OCI-LY1 (cell line): Measurements from ENCODE around the gene TMEM45B.
"Not testable (repeated sequence)": the region's sequence is repeated elsewhere in the genome, so short reads cannot be mapped to it uniquely, and the experiment has no call there.

Experiments
- H2AFZ ChIP-seq: fragments of 200-600 bp; sonication (generic), shearing (Covaris generic); 2 replicates; pipeline ENCODE4 v1.6.0; 2014; ENCODE audit warnings: antibody characterized with exemption, mild to moderate bottlenecking, low read length
- H3F3A ChIP-seq: fragments of 200-600 bp; sonication (generic), shearing (Covaris generic); 2 replicates; pipeline ENCODE4 v1.6.0; 2014; ENCODE audit warnings: mild to moderate bottlenecking, antibody characterized with exemption, low read length, moderate library complexity; ENCODE audit not compliant: insufficient read depth
- H3K27ac ChIP-seq: fragments of 200-600 bp; sonication (generic); 2 replicates; pipeline ENCODE4 v1.5.1; 2014; ENCODE audit warnings: low read length, mixed run types, mild to moderate bottlenecking, low read depth; ENCODE audit not compliant: poor library complexity, severe bottlenecking
- H3K27me3 ChIP-seq: fragments of 200-600 bp; sonication (generic); 2 replicates; pipeline ENCODE4 v1.6.0; 2014; ENCODE audit warnings: antibody characterized with exemption, mild to moderate bottlenecking, low read length, moderate library complexity; ENCODE audit not compliant: insufficient read depth
- H3K36me3 ChIP-seq: fragments of 200-600 bp; sonication (generic); 2 replicates; pipeline ENCODE4 v1.6.1; 2014; ENCODE audit warnings: mild to moderate bottlenecking, antibody characterized with exemption, low read length, moderate library complexity, mixed read lengths; ENCODE audit not compliant: insufficient read depth
- H3K4me1 ChIP-seq: fragments of 200-600 bp; sonication (generic); 2 replicates; pipeline ENCODE4 v1.5.1; 2014; ENCODE audit warnings: mild to moderate bottlenecking, low read length, moderate library complexity; ENCODE audit not compliant: insufficient read depth, severe bottlenecking
- H3K4me2 ChIP-seq: fragments of 200-600 bp; sonication (generic), shearing (Covaris generic); 2 replicates; pipeline ENCODE4 v1.6.1; 2014; ENCODE audit warnings: low read length
- H3K4me3 ChIP-seq: fragments of 200-600 bp; sonication (generic); 2 replicates; pipeline ENCODE4 v1.5.1; 2014; ENCODE audit warnings: low read length, low read depth, mild to moderate bottlenecking, mixed read lengths; ENCODE audit not compliant: poor library complexity, severe bottlenecking
- H3K79me2 ChIP-seq: fragments of 200-600 bp; shearing (Covaris generic); 2 replicates; pipeline ENCODE4 v1.6.1; 2016; ENCODE audit warnings: mixed run types, low read length, mixed read lengths; ENCODE audit not compliant: insufficient read depth
- H3K9ac ChIP-seq: fragments of 200-600 bp; sonication (generic), shearing (Covaris generic); 2 replicates; pipeline ENCODE4 v1.6.1; 2014; ENCODE audit warnings: mild to moderate bottlenecking, low read length, mixed read lengths
- H3K9me2 ChIP-seq: fragments of 200-600 bp; sonication (generic), shearing (Covaris generic); 2 replicates; pipeline ENCODE4 v1.6.1; 2014; ENCODE audit warnings: low read depth, mild to moderate bottlenecking, low read length, mixed read lengths
- H3K9me3 ChIP-seq: fragments of 200-600 bp; shearing (Covaris generic); 2 replicates; pipeline ENCODE4 v1.6.1; 2014; ENCODE audit warnings: low read length, mixed read lengths
- H4K20me1 ChIP-seq: fragments of 200-600 bp; sonication (generic), shearing (Covaris generic); 2 replicates; pipeline ENCODE4 v1.6.0; 2016; ENCODE audit warnings: mild to moderate bottlenecking, low read length; ENCODE audit not compliant: insufficient read depth
- EZH2 ChIP-seq: fragments of 200-600 bp; sonication (generic), shearing (Covaris generic); IDR thresholded peaks from 2 replicates; pipeline ENCODE4 v1.8.0; 2017; ENCODE audit warnings: borderline replicate concordance, mixed run types, mild to moderate bottlenecking, antibody characterized with exemption, low read length, moderate library complexity, mixed read lengths
- TF ChIP-seq, protein P1 (sequence below): fragments of 200-600 bp; sonication (generic), shearing (Covaris generic); IDR thresholded peaks from 2 replicates; pipeline ENCODE4 v1.5.1; 2017; ENCODE audit warnings: mild to moderate bottlenecking, antibody characterized with exemption, low read length, moderate library complexity, mixed read lengths

The TMEM45B gene

DNA sequence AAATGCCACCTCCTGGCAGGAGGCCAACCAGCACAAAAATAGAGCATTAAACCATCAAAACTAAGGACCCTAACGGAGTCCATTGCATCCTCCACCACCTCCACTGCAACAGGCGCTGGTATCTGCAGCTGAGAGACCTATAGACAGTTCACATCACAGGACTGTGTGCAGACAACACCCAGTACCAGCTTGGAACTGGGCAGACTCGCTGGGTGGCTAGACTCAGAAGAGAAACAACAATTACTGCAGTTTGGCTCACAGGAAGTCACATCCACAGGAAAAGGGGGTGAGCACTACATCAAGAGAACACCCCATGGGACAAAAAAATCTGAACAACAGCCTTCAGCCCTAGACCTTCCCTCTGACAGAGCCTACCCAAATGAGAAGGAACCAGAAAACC lies 11.6 kb upstream of the TMEM45B start:
- H3K36me3 ChIP-seq, result no peaks in the 10 kb centered on the region
- no peaks in the 10 kb centered on the region for H3K9me3 ChIP-seq
- no peaks in the 10 kb centered on the region for H3K4me1 ChIP-seq
- H2AFZ ChIP-seq, result no peak overlapping the region
- no peak overlapping the region for H3K4me2 ChIP-seq
- H3K79me2 ChIP-seq, result no peaks in the 10 kb centered on the region
- no peak overlapping the region for H3K27ac ChIP-seq
- no peaks in the 10 kb centered on the region for H3K9me2 ChIP-seq
- no peaks in the 10 kb centered on the region for H3F3A ChIP-seq
- H4K20me1 ChIP-seq, result no peaks in the 10 kb centered on the region
- no peaks in the 10 kb centered on the region for H3K27me3 ChIP-seq
- TF ChIP-seq EZH2, result no peak
- TF ChIP-seq, protein P1, sequence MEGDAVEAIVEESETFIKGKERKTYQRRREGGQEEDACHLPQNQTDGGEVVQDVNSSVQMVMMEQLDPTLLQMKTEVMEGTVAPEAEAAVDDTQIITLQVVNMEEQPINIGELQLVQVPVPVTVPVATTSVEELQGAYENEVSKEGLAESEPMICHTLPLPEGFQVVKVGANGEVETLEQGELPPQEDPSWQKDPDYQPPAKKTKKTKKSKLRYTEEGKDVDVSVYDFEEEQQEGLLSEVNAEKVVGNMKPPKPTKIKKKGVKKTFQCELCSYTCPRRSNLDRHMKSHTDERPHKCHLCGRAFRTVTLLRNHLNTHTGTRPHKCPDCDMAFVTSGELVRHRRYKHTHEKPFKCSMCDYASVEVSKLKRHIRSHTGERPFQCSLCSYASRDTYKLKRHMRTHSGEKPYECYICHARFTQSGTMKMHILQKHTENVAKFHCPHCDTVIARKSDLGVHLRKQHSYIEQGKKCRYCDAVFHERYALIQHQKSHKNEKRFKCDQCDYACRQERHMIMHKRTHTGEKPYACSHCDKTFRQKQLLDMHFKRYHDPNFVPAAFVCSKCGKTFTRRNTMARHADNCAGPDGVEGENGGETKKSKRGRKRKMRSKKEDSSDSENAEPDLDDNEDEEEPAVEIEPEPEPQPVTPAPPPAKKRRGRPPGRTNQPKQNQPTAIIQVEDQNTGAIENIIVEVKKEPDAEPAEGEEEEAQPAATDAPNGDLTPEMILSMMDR, result no peak
- no peak overlapping the region for H3K4me3 ChIP-seq
- H3K9ac ChIP-seq, result no peak overlapping the region

DNA sequence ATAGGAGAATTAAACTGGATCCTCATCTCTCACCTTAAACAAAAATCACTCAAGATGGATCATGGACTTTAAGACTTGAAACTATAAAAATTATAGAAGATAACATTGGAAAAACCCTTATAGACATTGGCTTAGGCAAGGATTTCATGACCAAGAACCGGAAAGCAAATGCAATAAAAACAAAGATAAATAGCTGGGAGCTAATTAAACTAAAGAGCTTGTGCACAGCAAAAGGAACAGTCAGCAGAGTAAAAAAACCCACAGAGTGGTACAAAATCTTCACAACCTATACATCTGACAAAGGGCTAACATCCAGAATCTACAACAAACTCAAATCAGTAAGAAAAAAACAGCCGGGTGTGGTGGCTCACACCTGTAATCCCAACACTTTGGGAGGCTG lies 7.4 kb upstream of the TMEM45B start:
- not testable (repeated sequence) for H3K36me3 ChIP-seq, H3K4me3 ChIP-seq, H3K27ac ChIP-seq, H3K9me3 ChIP-seq, H3K4me1 ChIP-seq, H4K20me1 ChIP-seq, H3K9me2 ChIP-seq, H3F3A ChIP-seq, H2AFZ ChIP-seq, H3K4me2 ChIP-seq, H3K9ac ChIP-seq, H3K27me3 ChIP-seq, H3K79me2 ChIP-seq

DNA sequence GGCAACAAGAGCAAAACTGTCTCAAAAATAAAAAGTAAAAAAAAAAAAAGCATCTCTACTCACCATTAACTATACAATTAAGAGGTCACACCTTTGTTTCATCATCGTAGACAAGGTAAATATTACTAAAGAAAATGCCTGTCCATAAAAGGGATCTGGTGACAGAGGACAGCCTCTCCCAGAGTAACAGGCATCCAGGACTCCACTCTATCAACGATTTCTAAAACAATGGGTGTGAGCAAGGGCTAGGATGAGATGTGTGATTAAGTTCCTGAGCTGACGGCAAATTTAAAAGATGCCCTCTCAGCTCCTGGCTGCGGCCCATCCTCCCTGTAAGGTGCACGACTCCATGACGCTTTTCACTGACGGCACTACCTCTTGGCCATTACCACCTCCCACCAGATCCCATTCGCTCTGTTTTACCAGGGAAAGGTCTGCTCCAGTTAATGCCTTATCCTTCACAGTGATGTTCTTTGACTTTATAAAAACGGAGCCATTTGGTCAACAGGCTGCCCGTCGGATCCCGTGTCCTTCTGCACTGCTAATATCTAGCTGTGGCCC lies 2.3 kb upstream of the TMEM45B start:
- Histone ChIP-seq H3K4me1 (no peaks in the 10 kb centered on the region), H3K9me2 (no peaks in the 10 kb centered on the region), H3K4me2 (no peak overlapping the region), H3K9me3 (no peaks in the 10 kb centered on the region), H3K36me3 (no peaks in the 10 kb centered on the region), H2AFZ (no peak overlapping the region), H3K9ac (no peak overlapping the region), H3K27ac (no peak overlapping the region), H3F3A (no peaks in the 10 kb centered on the region), H4K20me1 (no peaks in the 10 kb centered on the region), H3K27me3 (no peaks in the 10 kb centered on the region), H3K4me3 (no peak overlapping the region), H3K79me2 (no peaks in the 10 kb centered on the region)
- no peak for TF ChIP-seq EZH2
- TF ChIP-seq, protein P1, result no peak

DNA sequence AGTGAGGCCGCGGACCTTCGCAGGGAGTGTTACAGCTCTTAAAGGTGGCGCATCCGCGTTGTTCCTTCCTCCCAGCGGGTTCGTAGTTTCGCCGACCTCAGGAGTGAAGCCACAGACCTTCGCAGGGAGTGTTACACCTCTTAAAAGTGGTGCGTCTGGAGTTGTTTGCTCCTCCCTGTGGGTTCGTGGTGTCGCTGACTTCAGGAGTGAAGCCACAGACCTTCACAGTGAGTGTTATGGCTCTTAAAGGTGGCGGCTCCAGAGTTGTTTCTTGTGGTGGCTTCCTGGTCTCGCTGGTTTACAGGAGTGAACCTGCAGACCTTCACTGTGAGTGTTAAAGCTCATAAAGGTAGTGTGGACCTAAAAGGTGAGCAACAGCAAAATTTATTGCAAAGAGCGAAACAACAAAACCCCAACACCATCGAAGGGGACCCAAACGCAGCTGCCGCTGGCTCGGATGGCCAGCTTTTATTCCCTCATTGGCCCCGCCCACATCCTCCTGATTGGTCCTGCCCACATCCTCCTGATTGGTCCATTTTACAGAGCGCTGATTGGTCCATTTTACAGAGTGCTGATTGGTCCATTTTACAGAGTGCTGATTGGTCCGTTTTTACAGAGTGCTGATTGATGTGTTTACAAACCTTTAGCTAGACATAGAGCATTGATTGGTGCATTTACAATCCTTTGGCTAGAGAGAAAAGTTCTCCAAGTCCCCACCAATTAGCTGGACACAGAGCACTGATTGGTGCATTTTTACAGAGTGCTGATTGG lies 1.2 kb upstream of the TMEM45B start:
- H3K4me1 ChIP-seq, result no peaks in the 10 kb centered on the region
- no peaks in the 10 kb centered on the region for H3K79me2 ChIP-seq
- no peak overlapping the region for H3K4me3 ChIP-seq
- no peaks in the 10 kb centered on the region for H3K9me2 ChIP-seq
- TF ChIP-seq EZH2, result no peak
- TF ChIP-seq, protein P1, result no peak
- no peaks in the 10 kb centered on the region for H3F3A ChIP-seq
- H3K9me3 ChIP-seq, result no peaks in the 10 kb centered on the region
- H3K36me3 ChIP-seq, result no peaks in the 10 kb centered on the region
- no peak overlapping the region for H3K9ac ChIP-seq
- no peaks in the 10 kb centered on the region for H3K27me3 ChIP-seq
- H4K20me1 ChIP-seq, result no peaks in the 10 kb centered on the region
- no peak overlapping the region for H3K27ac ChIP-seq
- no peak overlapping the region for H3K4me2 ChIP-seq
- H2AFZ ChIP-seq, result no peak overlapping the region
